GM18508 (cell line): ENCODE data around the gene RABL2A.
"Not testable (repeated sequence)": the region's sequence is repeated elsewhere in the genome, so short reads cannot be mapped to it uniquely, and the experiment has no call there.

Experiments used
- ATAC-seq: cut with Tn5 transposase; IDR thresholded peaks from one replicate; pipeline ENCODE4 v1.9.1; 2021; ENCODE audit warnings: moderate number of reproducible peaks; ENCODE audit not compliant: insufficient read depth, unreplicated experiment

The RABL2A gene

GRCh38 chr2:113626616-113627330 lies at the start of gene RABL2A:
RABL2A (plus strand) TSS chr2:113627266; CDS start chr2:113628607, 1,341 bp downstream.
- ATAC-seq, result peak; percentile 88

- ATAC-seq, result not testable (repeated sequence)
These were observed 48.6 kb upstream of the RABL2A start for GRCh38 chr2:113578508-113578907.

- not testable (repeated sequence) for ATAC-seq
These were observed 44.6 kb upstream of the RABL2A start for GRCh38 chr2:113582473-113582872.

GRCh38 chr2:113583521-113584225 lies 43.4 kb upstream of the RABL2A start:
- not testable (repeated sequence) for ATAC-seq

GRCh38 chr2:113584311-113585092 lies 42.6 kb upstream of the RABL2A start:
- not testable (repeated sequence) for ATAC-seq

- ATAC-seq, result not testable (repeated sequence)
These were observed 39.9 kb upstream of the RABL2A start for GRCh38 chr2:113587201-113587600.

- ATAC-seq, result not testable (repeated sequence)
These were observed 37.5 kb upstream of the RABL2A start for GRCh38 chr2:113589591-113589990.

GRCh38 chr2:113591926-113592325 lies 35.1 kb upstream of the RABL2A start:
- not testable (repeated sequence) for ATAC-seq

- ATAC-seq, result not testable (repeated sequence)
These were observed 33.8 kb upstream of the RABL2A start for GRCh38 chr2:113593280-113593679.

- ATAC-seq, result not testable (repeated sequence)
These were observed 31.3 kb upstream of the RABL2A start for GRCh38 chr2:113595725-113596124.

- not testable (repeated sequence) for ATAC-seq
These were observed 29.9 kb upstream of the RABL2A start for GRCh38 chr2:113597164-113597563.

- not testable (repeated sequence) for ATAC-seq
These were observed 29.5 kb upstream of the RABL2A start for GRCh38 chr2:113597572-113597971.

- ATAC-seq, result not testable (repeated sequence)
These were observed 28.9 kb upstream of the RABL2A start for GRCh38 chr2:113598180-113598579.

- ATAC-seq, result not testable (repeated sequence)
These were observed 28.3 kb upstream of the RABL2A start for GRCh38 chr2:113598738-113599137.

- ATAC-seq, result not testable (repeated sequence)
These were observed 27.9 kb upstream of the RABL2A start for GRCh38 chr2:113599208-113599607.

GRCh38 chr2:113602040-113602769 lies 24.9 kb upstream of the RABL2A start:
- ATAC-seq, result not testable (repeated sequence)

- no peak for ATAC-seq
These were observed 24.1 kb upstream of the RABL2A start for GRCh38 chr2:113602869-113603466.

GRCh38 chr2:113603467-113604084 lies 23.5 kb upstream of the RABL2A start:
- peak; percentile 90 for ATAC-seq

GRCh38 chr2:113604085-113604477 lies 23.0 kb upstream of the RABL2A start:
- ATAC-seq, result peak; percentile 34
